Pulmonary artery endothelial cell (primary cell): ENCODE data around the gene MCM5. TPM values are rescaled to one million over a fixed set of nuclear protein-coding genes. Genes with fewer than 3 reads are reported as not detected.

Experiments used
- DNase-seq: peaks from one replicate; pipeline ENCODE4 v3.0.0-alpha.2; 2011; ENCODE audit warnings: low read depth, low spot score
- total RNA-seq: library from RNA; depleted of rRNA; stranded (reverse); fragments of >200 nt; gene quantifications from 2 replicates; pipeline ENCODE4 v1.2.3, GENCODE V29; 2014

The MCM5 gene
- total RNA-seq, 1 donor from 2014 or later: 99.3 TPM

DNA sequence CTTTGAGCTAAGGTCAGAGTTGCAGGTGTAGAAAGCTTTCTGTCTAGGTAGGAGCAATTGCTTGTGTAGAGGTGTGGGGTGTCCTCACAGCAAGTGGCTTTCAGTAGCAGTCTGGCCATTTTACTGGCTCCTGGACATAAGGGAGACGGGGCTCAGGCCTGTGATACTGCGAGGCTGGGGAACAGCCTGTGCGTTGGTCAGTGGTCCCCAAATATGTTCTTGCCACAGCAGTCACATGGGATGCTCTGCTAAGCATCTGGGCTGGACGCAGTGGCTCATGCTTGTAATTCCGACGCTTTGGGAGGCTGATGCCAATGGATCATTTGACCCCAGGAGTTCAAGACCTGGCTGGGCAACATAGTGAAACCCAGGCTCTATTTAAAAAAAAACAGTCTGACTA, 1.9 kb downstream of the MCM5 start:
- no peak for DNase-seq

DNA sequence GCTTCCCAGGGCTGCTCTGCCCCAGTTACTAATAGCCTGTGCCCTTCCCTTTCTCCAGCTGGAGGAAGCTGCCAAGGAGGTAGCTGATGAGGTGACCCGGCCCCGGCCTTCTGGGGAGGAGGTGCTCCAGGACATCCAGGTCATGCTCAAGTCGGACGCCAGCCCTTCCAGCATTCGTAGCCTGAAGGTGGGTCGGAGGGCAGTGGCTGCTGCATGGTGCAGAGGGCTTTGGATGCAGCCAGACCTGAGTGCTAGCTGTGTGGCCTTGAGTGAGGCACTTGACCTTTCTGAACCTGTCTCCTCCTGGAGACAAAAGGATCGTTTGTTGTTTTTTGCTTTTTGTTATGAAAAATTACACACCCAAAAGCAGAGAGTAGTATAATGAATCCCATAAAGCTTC, 3.4 kb downstream of the MCM5 start:
- no peak for DNase-seq

DNA sequence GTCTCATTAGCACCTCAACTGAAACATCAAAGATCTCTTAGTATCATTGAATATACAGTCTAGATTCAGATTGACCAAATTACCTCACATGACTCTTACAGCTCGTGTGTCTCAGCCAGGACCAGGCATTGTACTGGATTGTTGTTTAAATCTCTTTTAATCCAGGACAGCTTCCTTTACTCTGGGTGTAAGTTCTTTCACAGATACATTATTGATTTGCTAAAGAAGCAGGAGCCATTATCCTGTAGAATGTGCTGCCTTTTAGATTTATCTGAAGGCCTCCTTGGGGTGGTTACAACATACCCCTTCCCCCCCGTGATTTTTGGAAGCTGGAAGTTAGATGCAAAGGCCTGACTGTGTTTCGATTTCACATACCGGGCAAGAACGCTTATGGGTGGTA, 4.2 kb downstream of the MCM5 start:
- no peak for DNase-seq

DNA sequence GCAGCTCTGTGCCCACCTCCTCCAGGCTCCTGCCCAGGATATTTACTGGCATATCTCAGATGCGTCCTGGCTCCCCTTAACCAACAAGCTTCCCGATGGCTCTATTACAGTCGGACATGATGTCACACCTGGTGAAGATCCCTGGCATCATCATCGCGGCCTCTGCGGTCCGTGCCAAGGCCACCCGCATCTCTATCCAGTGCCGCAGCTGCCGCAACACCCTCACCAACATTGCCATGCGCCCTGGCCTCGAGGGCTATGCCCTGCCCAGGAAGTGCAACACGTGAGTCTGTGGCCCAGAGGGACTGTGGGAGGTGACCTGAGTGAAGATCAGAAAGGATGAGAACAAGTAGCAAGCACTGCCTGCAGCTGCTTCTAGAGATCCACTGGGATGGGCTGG, 6.5 kb downstream of the MCM5 start:
- DNase-seq: no peak

DNA sequence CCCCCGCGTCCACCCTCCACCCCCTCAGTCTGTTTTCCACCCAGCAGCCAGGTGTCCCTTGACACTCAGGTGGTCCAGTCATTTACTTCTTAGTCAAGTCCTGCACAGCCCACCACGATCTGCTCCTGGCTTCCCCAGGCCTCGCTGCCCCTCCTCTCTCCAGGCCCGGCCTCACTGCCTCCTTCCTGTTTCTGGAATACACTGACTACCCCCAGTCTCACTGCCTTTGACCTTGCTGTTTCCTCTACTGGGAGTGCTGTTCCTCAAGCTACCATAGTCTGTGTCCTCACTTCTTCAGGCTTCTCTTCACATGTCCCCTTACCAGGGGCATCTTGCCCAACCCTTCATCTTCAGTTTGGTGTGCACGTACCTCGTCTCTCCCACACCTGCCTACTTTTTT, 7.4 kb downstream of the MCM5 start:
- no peak for DNase-seq

DNA sequence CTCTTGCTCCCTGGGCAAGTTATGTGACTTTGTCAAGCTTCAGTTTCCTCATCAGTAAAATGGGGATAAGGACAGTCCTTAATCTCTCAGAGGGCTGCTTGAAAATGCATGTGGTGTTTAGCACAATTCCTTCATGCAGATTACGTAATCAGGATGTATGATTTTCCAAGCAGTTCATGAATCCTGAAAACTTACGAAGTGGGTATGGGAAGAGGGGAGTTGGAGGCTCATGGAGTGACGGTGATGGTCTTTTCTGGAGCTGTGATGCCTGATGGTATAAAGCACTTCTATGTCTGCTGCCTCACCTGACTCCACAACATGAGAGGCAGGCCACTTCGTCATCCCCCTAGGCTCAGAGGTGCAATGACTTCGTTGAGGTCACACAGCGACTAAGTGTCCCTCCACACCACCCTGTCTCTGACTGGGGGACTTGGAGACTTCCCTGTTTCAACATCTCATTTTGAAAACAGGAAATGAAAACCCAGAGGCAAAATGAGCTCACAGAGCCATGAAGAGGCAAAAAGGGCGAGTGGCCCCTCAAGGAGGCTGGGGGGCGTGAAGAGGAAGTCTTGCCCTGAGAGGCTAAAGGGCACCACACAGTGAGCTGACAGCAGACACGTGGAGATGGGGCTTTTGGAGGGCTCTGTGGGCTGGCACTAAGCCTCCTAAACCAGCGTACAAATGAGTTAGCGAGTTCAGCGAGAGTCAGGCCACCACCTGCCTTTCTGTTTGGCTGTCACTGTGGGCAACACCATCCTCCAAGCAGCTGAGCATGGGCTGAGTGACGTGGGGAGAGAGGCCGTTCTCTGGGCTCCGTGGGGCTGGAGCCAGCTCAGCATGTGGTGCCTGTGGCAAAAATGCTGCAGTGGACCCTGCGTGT, 10.1 kb downstream of the MCM5 start:
- no peak for DNase-seq

DNA sequence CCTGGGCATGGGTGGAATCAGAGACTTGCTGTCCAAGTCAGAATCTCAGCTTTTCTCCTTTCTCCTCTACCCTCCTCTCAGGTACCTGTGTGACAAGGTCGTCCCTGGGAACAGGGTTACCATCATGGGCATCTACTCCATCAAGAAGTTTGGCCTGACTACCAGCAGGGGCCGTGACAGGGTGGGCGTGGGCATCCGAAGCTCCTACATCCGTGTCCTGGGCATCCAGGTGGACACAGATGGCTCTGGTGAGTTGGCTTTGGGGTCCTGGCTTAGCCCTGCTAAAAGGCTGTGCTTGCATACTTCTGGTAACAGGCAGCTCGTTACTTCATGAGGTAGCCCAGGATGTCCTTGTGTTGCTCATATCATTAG, 10.7 kb downstream of the MCM5 start:
- no peak for DNase-seq

DNA sequence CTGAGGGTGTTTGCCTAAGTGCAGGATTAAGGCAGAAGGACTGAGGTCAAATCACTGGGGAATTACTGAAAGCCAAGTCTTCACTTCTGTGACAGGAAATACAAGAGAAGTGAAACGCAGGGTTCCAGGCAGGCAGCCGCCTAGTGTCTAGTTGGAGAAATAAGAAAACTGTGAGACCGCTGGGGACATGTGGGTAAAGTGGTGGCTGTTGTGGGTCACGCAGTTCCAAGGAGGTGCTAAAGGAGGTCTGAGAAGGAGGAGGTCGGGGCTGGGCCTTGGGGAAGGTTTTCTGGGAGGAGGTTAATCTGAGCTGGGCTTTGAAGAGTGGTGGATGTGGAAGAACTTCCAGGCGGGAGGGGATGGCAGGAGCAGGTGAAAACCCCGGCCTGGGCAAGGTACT, 11.2 kb downstream of the MCM5 start:
- DNase-seq: no peak

DNA sequence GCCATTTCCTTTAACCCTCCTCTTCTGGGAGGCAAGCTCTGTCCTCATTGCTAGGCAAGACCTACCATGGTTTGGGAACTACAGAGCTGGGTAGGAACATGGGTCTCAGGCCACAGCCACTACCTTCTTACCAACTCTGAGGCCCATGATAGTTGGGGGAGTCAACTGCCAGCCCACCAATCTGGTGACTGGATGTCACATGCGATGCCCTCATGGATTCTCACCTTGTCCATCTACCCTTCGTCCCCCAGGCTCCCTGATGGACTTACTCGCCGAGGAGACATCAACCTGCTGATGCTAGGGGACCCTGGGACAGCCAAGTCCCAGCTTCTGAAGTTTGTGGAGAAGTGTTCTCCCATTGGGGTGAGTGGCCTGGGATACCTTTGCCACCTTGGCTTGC, 13.7 kb downstream of the MCM5 start:
- DNase-seq: no peak

DNA sequence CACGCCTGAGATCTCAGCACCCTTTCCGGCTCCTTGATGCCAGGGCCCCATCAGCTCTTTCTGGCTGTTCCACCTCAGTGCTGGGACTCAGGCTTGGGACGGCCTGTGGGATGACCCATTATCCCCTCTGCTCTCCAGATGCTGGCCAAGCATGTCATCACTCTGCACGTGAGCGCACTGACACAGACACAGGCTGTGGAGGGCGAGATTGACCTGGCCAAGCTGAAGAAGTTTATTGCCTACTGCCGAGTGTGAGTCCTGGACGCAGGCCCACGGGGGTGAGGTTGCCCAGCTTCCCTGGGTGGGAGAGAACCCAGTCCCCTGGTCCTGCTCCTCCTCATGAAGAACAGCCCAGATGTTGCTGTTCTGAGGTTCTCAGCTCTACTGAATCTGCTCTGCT, 17.7 kb downstream of the MCM5 start:
- no peak for DNase-seq

DNA sequence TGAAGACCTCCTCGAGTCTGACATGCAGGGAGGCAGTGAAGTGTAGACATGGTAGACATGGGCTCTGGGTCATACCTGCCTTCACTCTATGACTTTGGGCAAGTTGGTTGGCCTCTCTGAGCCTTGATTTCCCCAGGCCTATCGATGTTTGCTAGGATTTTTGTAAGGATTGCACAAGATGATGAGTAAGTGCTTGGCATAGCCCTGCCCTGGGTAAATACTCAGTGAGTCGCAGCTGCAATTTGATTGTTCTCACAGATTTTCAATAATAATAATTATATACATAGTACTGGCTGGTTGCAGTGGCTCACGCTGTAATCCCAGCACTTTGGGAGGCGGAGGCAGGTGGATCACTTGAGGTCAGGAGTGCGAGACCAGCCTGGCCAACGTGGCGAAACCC, 18.1 kb downstream of the MCM5 start:
- no peak for DNase-seq

DNA sequence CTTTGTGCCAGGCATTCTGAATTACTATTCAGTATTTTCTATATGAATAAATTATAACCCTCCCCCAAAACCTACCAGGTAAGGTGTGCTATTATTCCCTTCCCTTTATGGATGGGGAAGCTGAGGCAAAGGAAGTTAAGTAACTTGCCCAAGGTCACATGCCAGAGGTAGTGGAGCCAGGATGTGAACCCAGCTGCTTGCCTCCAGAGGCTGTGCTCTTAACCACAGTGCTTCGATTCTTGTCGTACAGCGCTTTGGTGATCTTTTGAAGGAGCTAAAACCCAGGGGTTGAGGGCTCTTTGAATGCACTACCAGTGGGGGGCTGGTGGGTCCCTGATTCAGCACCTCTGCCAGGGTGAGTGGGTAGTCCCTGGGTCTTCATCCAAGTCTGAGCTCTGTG, 18.8 kb downstream of the MCM5 start:
- no peak for DNase-seq

DNA sequence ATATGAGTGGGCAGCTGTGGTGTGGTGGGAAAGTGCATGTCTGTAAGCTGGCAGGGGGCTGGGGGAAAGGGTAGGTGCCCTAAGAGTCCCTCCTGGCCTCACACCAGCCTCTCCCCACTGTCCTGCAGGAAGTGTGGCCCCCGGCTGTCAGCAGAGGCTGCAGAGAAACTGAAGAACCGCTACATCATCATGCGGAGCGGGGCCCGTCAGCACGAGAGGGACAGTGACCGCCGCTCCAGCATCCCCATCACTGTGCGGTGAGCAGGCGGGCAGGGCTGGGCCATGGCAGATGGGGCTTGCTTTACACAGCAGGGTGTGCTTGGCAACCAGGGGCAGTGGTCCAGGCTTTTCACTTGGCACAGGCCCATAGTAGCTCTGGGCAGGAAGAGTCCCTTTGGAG, 19.8 kb downstream of the MCM5 start:
- no peak for DNase-seq

DNA sequence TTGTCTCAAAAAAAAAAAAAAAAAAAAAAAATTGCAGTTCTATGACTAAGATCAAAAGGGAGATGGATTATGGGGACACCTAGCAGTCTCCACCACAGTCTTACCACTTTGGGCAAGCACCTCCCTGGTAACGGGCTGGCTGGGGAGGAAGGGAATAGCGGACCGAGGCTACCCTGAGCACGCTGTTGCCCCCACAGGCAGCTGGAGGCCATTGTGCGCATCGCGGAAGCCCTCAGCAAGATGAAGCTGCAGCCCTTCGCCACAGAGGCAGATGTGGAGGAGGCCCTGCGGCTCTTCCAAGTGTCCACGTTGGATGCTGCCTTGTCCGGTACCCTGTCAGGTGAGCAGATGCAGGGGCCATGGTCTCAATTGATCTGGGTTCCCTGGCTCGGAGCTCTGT, 21.2 kb downstream of the MCM5 start:
- no peak for DNase-seq

DNA sequence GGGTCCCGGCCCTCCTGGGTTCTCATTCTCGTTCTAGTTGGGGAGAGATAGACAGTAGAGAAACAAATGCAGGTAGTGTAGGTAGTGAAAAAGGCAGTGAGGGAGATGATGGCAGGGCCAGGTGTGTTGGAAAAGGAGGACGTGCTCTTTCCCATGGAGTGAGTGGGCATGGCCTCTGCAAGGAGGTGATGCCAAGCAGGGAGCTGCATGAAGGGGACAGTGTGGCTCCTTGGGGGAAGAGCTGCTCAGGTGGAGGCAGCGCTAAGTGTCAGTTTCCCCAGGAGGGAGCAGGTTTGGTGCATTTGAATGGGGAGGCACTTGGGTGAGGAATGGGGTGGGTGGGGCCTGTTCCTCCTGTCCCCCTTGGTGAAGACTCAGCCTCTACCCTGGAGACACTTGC, 22.2 kb downstream of the MCM5 start:
- no peak for DNase-seq

DNA sequence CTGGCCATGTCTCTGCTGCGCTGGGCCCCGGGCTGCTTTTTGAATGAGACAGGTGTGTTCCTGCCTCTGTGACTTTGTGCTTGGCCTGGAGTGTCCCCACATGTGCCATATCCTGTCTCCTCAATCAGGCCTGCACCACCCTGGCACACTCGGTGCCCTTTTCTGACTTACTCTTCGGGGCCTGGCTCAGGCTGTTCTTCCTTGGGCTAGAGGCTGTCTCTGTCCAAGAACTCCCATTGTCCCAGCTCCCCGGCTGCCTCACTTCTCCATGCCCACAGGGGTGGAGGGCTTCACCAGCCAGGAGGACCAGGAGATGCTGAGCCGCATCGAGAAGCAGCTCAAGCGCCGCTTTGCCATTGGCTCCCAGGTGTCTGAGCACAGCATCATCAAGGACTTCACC, 23.0 kb downstream of the MCM5 start:
- no peak for DNase-seq

DNA sequence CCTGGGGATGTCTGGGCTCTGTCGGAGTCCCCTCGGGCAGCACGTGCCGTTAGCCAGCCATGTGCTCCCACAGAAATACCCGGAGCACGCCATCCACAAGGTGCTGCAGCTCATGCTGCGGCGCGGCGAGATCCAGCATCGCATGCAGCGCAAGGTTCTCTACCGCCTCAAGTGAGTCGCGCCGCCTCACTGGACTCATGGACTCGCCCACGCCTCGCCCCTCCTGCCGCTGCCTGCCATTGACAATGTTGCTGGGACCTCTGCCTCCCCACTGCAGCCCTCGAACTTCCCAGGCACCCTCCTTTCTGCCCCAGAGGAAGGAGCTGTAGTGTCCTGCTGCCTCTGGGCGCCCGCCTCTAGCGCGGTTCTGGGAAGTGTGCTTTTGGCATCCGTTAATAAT, 24.1 kb downstream of the MCM5 start:
- no peak for DNase-seq

DNA sequence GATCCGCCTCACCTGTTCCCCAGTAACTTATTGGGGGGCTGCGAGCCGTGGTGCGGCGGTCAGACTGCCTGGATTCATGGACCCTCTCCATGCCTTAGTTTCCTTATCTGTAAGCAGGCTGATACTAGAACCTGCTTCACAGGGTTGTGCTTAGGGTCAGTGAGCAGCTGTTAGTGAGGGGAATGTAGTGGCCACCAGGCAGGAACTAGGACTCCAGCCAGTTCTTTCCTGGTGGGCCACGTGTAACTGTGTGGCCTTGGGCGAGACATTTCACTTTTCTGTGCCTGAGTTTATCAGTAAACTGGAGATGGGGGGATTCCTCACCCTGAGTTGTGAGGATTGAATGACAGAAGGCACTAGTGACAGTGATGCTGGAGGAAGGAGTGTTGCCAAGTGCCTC, 24.8 kb downstream of the MCM5 start:
- DNase-seq: no peak

DNA sequence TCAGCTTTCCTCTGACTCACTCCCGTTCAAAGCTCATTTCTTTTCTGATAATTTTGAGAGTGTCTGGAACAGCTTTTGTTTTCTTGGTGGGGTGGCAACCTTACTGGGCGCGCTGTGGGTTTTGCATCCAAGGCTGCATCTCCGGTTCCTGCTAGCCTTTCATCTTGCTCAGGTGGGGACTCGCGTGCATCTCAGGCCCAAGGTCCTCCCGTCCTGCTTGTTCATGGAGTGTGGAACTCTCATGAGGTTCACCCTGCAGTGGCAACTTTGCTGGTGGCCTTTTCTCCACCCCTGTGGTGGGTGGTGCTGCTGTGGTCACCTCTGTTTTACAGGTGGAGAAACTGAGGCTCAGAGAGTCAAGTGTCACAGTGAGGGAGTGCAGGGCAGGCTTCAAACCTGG, 25.6 kb downstream of the MCM5 start:
- no peak for DNase-seq

DNA sequence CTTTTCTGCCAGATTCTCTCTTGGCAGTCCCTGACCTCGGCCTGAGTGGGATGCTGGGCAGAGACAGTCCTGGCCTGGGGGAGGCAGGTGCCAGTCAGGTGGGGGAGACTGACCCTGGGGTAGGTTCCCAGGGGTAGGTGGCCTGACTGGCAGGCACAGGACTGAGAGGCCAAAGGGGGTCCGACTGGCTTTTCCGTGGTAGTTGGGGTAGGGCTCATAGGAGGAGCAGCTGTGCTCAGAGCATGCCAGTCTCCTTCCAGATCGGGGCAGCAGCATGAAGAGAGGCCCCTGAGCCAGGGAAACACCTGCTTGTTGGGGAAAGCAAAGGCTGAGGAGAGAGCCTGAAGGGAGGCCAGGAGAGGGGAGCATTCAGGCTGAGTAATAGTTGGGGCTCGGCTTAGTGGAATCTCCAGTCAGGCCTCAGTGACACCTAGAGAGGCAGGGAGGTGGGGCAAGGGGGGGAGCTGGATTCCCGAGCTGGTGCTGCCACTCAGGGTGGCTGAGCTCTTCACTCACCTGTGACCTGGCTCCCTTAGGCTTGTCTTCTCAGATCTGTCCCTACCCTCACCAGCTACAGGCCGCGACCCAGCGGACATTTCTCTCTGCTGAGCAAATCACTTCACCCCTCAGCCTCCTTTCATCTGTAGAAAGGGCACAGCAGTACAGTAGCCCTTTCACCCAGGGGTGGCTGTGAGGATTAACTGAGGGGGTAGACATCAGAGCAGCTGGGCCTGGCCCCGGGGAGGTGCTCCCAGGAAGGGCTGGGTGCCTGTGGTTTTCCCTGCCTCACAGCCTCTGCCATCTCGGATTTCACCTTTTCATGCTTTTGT, 26.2 kb downstream of the MCM5 start:
- no peak for DNase-seq

DNA sequence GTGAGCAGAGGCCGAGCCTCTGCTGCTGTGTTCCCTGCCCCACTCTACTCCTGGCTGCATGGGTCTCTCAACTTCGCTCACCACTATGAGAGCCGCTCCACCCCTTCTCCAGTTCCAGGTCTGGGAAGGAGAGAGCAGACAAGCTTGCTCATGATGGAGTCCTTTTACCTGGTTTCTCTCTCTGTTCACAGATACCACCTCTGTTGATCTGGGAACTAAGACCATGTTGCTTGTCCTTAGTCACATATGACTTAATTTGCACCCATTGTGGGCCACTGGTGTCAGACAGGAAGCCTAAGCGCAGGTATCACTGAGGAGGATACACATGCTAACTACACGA, 26.8 kb downstream of the MCM5 start:
- DNase-seq: no peak

DNA sequence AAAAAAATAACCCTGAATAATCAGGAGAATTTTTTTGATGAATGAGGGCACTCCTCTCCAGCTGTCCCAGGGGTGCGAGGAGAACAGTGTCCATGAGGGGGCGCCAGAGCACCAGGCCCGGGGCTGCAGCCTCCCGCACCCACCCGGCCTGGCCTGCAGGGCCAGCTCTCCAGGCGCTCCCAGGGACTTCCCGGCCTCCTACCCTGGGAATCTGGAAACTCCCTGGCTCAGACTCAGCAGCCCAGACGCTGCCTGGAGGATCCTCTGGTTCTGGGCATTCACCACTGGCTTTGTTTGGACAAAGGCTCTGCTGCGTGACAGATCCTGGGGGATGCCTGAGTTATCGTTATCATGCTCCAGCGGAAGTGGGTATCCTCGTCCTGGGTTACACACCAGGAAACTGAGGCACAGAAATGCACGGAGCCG, 31.0 kb downstream of the MCM5 start:
- DNase-seq: peak; percentile 76
